Liver (tissue), 9 donors: Measurements from ENCODE around the gene TDRD7. TPM values are rescaled to one million over a fixed set of nuclear protein-coding genes. Genes with fewer than 3 reads are reported as not detected.

Experiments
- DNase-seq: peaks from one replicate; pipeline ENCODE4 v3.0.0-alpha.2; 2017; ENCODE audit warnings: low spot score
- H3K27ac ChIP-seq, 2 donors: one replicate each; pipeline ENCODE4 v1.7.0; 2013; ENCODE audit warnings: inconsistent platforms in 2 of 2, low read length in 2 of 2, control low read depth in 1 of 2, low read depth in 1 of 2, mild to moderate bottlenecking in 1 of 2
- H3K27me3 ChIP-seq, 4 donors: one replicate each; pipeline versions ENCODE4 v1.6.1 to v1.7.0; 2013; ENCODE audit warnings: low read length in 3 of 4, inconsistent platforms in 1 of 4, mild to moderate bottlenecking in 1 of 4, moderate library complexity in 1 of 4; ENCODE audit not compliant: control insufficient read depth in 4 of 4, insufficient read depth in 4 of 4
- H3K36me3 ChIP-seq, 4 donors: one replicate each; pipeline versions ENCODE4 v1.6.1 to v1.7.0; 2013; ENCODE audit warnings: low read length in 3 of 4, mild to moderate bottlenecking in 3 of 4, low read depth in 1 of 4, moderate library complexity in 1 of 4; ENCODE audit not compliant: control insufficient read depth in 4 of 4, insufficient read depth in 3 of 4
- H3K4me1 ChIP-seq, 4 donors: one replicate each; pipeline versions ENCODE4 v1.6.1 to v1.7.0; 2013; ENCODE audit warnings: low read length in 3 of 4, mild to moderate bottlenecking in 3 of 4, moderate library complexity in 1 of 4; ENCODE audit not compliant: control insufficient read depth in 4 of 4, insufficient read depth in 4 of 4
- H3K4me3 ChIP-seq, 3 donors: one replicate each; pipeline versions ENCODE4 v1.6.1 to v1.7.0; 2013; ENCODE audit warnings: low read length in 3 of 3, control low read depth in 1 of 3, low read depth in 1 of 3, mild to moderate bottlenecking in 1 of 3
- H3K9ac ChIP-seq, 2 donors: one replicate each; pipeline ENCODE4 v1.7.0; 2013; ENCODE audit warnings: low read length in 2 of 2, mild to moderate bottlenecking in 2 of 2, moderate library complexity in 2 of 2, control low read depth in 1 of 2, low read depth in 1 of 2
- H3K9me3 ChIP-seq, 4 donors: one replicate each; pipeline versions ENCODE4 v1.6.1 to v1.7.0; 2013; ENCODE audit warnings: low read length in 3 of 4; ENCODE audit not compliant: control insufficient read depth in 4 of 4
- EGR1 ChIP-seq, 2 donors: IDR thresholded peaks; 2 replicates each; pipeline ENCODE4 v1.6.1; 2016 to 2018; ENCODE audit warnings: antibody characterized with exemption in 2 of 2, low read depth in 2 of 2
- FOXA1 ChIP-seq: IDR thresholded peaks from 2 replicates; pipeline ENCODE4 v1.6.1; 2016; ENCODE audit warnings: antibody characterized with exemption
- FOXA2 ChIP-seq: IDR thresholded peaks from 2 replicates; pipeline ENCODE4 v1.6.1; 2016; ENCODE audit warnings: antibody characterized with exemption
- GABPA ChIP-seq, 2 donors: IDR thresholded peaks in 1 of 2; conservative IDR thresholded peaks in 1 of 2; 2 replicates each; pipeline ENCODE4 v1.6.1; 2016; ENCODE audit warnings: antibody characterized with exemption in 2 of 2, mild to moderate bottlenecking in 1 of 2, moderate library complexity in 1 of 2
- HNF4A ChIP-seq, 2 donors: conservative IDR thresholded peaks; 2 replicates each; pipeline ENCODE4 v1.6.1; 2016; ENCODE audit warnings: antibody characterized with exemption in 2 of 2, mild to moderate bottlenecking in 2 of 2
- HNF4G ChIP-seq: IDR thresholded peaks from 2 replicates; pipeline ENCODE4 v1.6.1; 2016; ENCODE audit warnings: antibody characterized with exemption
- JUND ChIP-seq, 2 donors: IDR thresholded peaks; 2 replicates each; pipeline ENCODE4 v1.6.1; 2016; ENCODE audit warnings: antibody characterized with exemption in 2 of 2
- NR2F2 ChIP-seq: IDR thresholded peaks from 2 replicates; pipeline ENCODE4 v1.6.1; 2016; ENCODE audit warnings: antibody characterized with exemption
- RAD21 ChIP-seq, 2 donors: IDR thresholded peaks; 2 replicates each; pipeline ENCODE4 v1.6.1; 2016; ENCODE audit warnings: antibody characterized with exemption in 2 of 2, mild to moderate bottlenecking in 2 of 2
- RXRA ChIP-seq, 2 donors: IDR thresholded peaks; 2 replicates each; pipeline ENCODE4 v1.6.1; 2017 to 2018; ENCODE audit warnings: antibody characterized with exemption in 2 of 2, mild to moderate bottlenecking in 1 of 2
- SP1 ChIP-seq: IDR thresholded peaks from 2 replicates; pipeline ENCODE4 v1.6.1; 2018; ENCODE audit warnings: antibody characterized with exemption, mild to moderate bottlenecking
- TAF1 ChIP-seq: conservative IDR thresholded peaks from 2 replicates; pipeline ENCODE4 v1.6.1; 2016; ENCODE audit warnings: antibody characterized with exemption, mild to moderate bottlenecking
- YY1 ChIP-seq: IDR thresholded peaks from 2 replicates; pipeline ENCODE4 v1.6.1; 2016; ENCODE audit warnings: antibody characterized with exemption, mild to moderate bottlenecking
- WGBS: extraction: QIAGEN DNeasy Blood & Tissue Kit; methylation state at CpG from one replicate; pipeline ENCODE4 v1.1.7; 2013; 5-methylcytosine and 5-hydroxymethylcytosine counted together
- polyA plus RNA-seq, 2 donors: library from polyadenylated mRNA; stranded (reverse) in 1 of 2; unstranded in 1 of 2; fragments of 200-250 nt in 1 of 2; fragments of >200 nt in 1 of 2; fragmentation: Nextera tagmentation in 1 of 2; extraction: Ambion mirVana in 1 of 2; gene quantifications; one replicate each; pipeline versions ENCODE4 v1.2.1 to v1.2.3, GENCODE V29; 2013 to 2015
- total RNA-seq, 2 donors: library from RNA; depleted of rRNA; stranded (reverse); fragments of >200 nt; gene quantifications; one replicate each; pipeline ENCODE4 v1.2.3, GENCODE V29; 2014
- TF ChIP-seq, protein P1 (sequence below): IDR thresholded peaks from 2 replicates; pipeline ENCODE4 v1.6.1; 2016; ENCODE audit warnings: antibody characterized with exemption, mild to moderate bottlenecking
- TF ChIP-seq, protein P2 (sequence below): IDR thresholded peaks from 2 replicates; pipeline ENCODE4 v1.6.1; 2016; ENCODE audit warnings: antibody characterized with exemption
- TF ChIP-seq, protein P3 (sequence below): IDR thresholded peaks from 2 replicates; pipeline ENCODE4 v1.6.1; 2016; ENCODE audit warnings: antibody characterized with exemption
- TF ChIP-seq, protein P4 (sequence below): IDR thresholded peaks from 2 replicates; pipeline ENCODE4 v1.6.1; 2016; ENCODE audit warnings: antibody characterized with exemption
- TF ChIP-seq, protein P5 (sequence below): fragments of 150-350 bp; IDR thresholded peaks from 2 replicates; pipeline ENCODE4 v1.5.1; 2017; ENCODE audit warnings: improper control_type of control experiment, low read depth, low read length; ENCODE audit not compliant: missing input control
- donor health status: healthy.
- donor health status: healthy.
- donor health status: healthy.
- donor health status: healthy.
- donor health status: healthy.

Gene TDRD7
- total and polyA plus RNA-seq, 4 donors, result 3.6 to 6.9 (median 5.4) TPM

DNA sequence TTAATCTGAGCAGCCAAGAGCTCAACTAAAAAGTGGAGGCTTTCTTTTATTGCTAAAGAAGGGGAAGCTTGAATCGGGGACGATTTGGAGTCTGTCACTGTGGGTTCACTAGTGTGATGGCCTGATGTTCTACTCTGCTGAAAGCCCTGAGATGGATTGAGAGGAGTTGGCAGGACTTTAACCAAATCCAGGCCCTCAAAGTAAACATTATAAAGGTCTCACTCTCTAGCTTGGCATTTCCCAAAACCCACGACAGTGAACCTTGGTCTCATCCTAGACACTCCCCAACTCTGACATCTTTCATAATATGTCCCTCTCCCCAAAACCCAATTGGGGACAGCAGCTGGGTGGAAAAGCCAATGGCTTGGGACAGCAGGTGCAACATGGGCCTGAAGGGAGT is 122.3 kb downstream of the TDRD7 start:
- WGBS, result 54% methylated on average over 3 of the region's 3 CpGs
- TF ChIP-seq RXRA (IDR thresholded peaks at IDR 0.05) (peak in 1 of 2 donors; percentile 13), RAD21 (IDR thresholded peaks at IDR 0.05) (no peak), HNF4A (conservative IDR thresholded peaks at IDR 0.05) (peak; percentile 45 to 48)
- H3K9ac ChIP-seq, result no peak overlapping the region
- no peaks in the 10 kb centered on the region for H3K27me3 ChIP-seq
- DNase-seq, result no peak
- H3K27ac ChIP-seq, result no peak overlapping the region
- H3K9me3 ChIP-seq, result no peaks in the 10 kb centered on the region
- no peaks in the 10 kb centered on the region for H3K36me3 ChIP-seq
- no peaks in the 10 kb centered on the region for H3K4me1 ChIP-seq
- no peak overlapping the region for H3K4me3 ChIP-seq

DNA sequence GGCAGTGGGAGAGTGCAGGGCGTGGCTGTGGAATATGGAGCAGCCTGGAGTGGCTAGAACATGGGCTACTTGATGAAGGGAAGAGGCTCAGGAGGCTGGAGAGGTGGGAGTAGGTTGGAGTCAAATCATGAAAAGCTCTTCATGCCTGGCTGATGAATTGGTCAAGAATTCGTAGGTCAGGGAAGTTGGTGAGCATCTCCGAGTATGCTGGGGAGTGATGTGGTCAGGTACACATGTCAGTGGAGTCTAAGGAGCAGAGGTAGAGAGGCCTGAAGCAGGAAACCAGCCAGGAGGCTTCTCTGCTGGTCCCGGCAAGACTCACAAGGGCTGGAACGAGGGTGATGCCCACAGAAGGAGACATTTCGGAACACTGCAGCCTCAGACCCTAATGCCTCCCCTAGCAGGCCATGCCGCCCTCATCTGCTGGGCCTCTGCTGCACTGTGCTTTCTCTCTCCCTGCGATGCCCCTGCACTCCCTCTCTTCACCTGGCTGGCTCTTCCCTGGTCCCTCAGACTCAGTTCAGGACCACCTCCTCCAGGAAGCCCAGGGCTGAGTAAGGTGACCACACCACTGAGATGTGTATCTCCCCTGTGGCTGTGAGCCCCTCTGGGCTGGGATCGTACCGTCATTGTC is 123.2 kb downstream of the TDRD7 start:
- 96% methylated on average over 10 of the region's 10 CpGs for WGBS
- H3K36me3 ChIP-seq, result no peaks in the 10 kb centered on the region
- H3K27me3 ChIP-seq, result no peaks in the 10 kb centered on the region
- H3K4me3 ChIP-seq, result no peak overlapping the region
- H3K9ac ChIP-seq, result no peak overlapping the region
- H3K27ac ChIP-seq, result no peak overlapping the region
- TF ChIP-seq, protein P1, sequence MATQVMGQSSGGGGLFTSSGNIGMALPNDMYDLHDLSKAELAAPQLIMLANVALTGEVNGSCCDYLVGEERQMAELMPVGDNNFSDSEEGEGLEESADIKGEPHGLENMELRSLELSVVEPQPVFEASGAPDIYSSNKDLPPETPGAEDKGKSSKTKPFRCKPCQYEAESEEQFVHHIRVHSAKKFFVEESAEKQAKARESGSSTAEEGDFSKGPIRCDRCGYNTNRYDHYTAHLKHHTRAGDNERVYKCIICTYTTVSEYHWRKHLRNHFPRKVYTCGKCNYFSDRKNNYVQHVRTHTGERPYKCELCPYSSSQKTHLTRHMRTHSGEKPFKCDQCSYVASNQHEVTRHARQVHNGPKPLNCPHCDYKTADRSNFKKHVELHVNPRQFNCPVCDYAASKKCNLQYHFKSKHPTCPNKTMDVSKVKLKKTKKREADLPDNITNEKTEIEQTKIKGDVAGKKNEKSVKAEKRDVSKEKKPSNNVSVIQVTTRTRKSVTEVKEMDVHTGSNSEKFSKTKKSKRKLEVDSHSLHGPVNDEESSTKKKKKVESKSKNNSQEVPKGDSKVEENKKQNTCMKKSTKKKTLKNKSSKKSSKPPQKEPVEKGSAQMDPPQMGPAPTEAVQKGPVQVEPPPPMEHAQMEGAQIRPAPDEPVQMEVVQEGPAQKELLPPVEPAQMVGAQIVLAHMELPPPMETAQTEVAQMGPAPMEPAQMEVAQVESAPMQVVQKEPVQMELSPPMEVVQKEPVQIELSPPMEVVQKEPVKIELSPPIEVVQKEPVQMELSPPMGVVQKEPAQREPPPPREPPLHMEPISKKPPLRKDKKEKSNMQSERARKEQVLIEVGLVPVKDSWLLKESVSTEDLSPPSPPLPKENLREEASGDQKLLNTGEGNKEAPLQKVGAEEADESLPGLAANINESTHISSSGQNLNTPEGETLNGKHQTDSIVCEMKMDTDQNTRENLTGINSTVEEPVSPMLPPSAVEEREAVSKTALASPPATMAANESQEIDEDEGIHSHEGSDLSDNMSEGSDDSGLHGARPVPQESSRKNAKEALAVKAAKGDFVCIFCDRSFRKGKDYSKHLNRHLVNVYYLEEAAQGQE, result no peak
- TF ChIP-seq YY1 (no peak), FOXA1 (no peak), RXRA (IDR thresholded peaks at IDR 0.05) (no peak), GABPA (IDR thresholded peaks at IDR 0.05 in 1 of 2, conservative IDR thresholded peaks at IDR 0.05 in 1 of 2) (no peak), SP1 (no peak), HNF4A (conservative IDR thresholded peaks at IDR 0.05) (no peak), EGR1 (IDR thresholded peaks at IDR 0.05; ENCODE audit: low read depth in 2 of 2) (no peak), TAF1 (no peak), FOXA2 (no peak), NR2F2 (no peak), RAD21 (IDR thresholded peaks at IDR 0.05) (no peak), JUND (IDR thresholded peaks at IDR 0.05) (no peak), HNF4G (no peak)
- TF ChIP-seq, protein P2, sequence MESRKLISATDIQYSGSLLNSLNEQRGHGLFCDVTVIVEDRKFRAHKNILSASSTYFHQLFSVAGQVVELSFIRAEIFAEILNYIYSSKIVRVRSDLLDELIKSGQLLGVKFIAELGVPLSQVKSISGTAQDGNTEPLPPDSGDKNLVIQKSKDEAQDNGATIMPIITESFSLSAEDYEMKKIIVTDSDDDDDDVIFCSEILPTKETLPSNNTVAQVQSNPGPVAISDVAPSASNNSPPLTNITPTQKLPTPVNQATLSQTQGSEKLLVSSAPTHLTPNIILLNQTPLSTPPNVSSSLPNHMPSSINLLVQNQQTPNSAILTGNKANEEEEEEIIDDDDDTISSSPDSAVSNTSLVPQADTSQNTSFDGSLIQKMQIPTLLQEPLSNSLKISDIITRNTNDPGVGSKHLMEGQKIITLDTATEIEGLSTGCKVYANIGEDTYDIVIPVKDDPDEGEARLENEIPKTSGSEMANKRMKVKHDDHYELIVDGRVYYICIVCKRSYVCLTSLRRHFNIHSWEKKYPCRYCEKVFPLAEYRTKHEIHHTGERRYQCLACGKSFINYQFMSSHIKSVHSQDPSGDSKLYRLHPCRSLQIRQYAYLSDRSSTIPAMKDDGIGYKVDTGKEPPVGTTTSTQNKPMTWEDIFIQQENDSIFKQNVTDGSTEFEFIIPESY, result no peak
- TF ChIP-seq, protein P3, sequence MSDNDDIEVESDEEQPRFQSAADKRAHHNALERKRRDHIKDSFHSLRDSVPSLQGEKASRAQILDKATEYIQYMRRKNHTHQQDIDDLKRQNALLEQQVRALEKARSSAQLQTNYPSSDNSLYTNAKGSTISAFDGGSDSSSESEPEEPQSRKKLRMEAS, result no peak
- TF ChIP-seq, protein P4, sequence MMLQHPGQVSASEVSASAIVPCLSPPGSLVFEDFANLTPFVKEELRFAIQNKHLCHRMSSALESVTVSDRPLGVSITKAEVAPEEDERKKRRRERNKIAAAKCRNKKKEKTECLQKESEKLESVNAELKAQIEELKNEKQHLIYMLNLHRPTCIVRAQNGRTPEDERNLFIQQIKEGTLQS, result no peak
- TF ChIP-seq, protein P5, sequence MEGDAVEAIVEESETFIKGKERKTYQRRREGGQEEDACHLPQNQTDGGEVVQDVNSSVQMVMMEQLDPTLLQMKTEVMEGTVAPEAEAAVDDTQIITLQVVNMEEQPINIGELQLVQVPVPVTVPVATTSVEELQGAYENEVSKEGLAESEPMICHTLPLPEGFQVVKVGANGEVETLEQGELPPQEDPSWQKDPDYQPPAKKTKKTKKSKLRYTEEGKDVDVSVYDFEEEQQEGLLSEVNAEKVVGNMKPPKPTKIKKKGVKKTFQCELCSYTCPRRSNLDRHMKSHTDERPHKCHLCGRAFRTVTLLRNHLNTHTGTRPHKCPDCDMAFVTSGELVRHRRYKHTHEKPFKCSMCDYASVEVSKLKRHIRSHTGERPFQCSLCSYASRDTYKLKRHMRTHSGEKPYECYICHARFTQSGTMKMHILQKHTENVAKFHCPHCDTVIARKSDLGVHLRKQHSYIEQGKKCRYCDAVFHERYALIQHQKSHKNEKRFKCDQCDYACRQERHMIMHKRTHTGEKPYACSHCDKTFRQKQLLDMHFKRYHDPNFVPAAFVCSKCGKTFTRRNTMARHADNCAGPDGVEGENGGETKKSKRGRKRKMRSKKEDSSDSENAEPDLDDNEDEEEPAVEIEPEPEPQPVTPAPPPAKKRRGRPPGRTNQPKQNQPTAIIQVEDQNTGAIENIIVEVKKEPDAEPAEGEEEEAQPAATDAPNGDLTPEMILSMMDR, result no peak
- no peak for DNase-seq
- no peaks in the 10 kb centered on the region for H3K9me3 ChIP-seq
- no peaks in the 10 kb centered on the region for H3K4me1 ChIP-seq
